PC-3 (cell line): ENCODE measurements around the gene ELK4.

Experiments
- EZH2phosphoT487 ChIP-seq: fragments of 300-600 bp; sonication (generic); IDR thresholded peaks from 2 replicates; pipeline ENCODE4 v1.6.1; 2018; ENCODE audit warnings: mild to moderate bottlenecking, antibody characterized with exemption, low read length, borderline replicate concordance
- TF ChIP-seq, protein P1 (sequence below): fragments of 300-600 bp; sonication (generic); conservative IDR thresholded peaks from 2 replicates; pipeline ENCODE4 v1.5.1; 2017; ENCODE audit warnings: antibody characterized with exemption, low read depth, mild to moderate bottlenecking, low read length

DNA sequence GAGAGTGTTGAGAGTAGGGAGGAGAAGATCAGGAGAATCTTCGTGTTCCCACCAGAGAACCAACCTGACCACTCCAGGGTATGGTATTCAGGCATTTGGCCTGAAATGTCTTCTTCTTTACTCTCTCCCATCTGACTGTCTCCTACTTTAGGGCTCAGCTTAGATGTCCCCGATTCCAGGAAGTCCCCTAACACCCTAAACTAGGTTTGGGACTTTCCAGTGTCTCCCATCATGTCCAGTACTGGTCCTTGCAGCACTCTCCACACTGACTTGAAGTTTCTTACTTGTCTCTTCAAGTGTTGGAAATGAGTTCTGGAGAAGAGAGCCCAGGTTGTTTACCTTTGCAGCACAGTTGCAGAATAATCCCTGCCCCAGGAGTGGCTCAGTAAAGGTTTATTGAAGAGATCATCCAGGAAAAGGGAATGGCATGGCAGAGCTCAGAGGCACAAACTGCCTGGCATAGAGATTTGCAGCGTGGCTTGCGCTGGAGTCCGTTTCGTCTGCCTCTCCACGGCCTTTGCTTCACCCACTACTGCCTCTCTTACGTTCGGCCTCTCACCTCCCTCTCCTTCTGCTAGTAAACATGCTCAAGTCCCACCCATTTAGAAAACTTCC is 6.2 kb upstream of the ELK4 start:
- TF ChIP-seq EZH2phosphoT487: no peak
- TF ChIP-seq, protein P1, sequence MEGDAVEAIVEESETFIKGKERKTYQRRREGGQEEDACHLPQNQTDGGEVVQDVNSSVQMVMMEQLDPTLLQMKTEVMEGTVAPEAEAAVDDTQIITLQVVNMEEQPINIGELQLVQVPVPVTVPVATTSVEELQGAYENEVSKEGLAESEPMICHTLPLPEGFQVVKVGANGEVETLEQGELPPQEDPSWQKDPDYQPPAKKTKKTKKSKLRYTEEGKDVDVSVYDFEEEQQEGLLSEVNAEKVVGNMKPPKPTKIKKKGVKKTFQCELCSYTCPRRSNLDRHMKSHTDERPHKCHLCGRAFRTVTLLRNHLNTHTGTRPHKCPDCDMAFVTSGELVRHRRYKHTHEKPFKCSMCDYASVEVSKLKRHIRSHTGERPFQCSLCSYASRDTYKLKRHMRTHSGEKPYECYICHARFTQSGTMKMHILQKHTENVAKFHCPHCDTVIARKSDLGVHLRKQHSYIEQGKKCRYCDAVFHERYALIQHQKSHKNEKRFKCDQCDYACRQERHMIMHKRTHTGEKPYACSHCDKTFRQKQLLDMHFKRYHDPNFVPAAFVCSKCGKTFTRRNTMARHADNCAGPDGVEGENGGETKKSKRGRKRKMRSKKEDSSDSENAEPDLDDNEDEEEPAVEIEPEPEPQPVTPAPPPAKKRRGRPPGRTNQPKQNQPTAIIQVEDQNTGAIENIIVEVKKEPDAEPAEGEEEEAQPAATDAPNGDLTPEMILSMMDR: no peak
